Fibroblast of mammary gland (primary cell): ENCODE data around the gene PPP6R3.
A peak's percentile ranks its signal among the peaks of the same experiment; 100 is the strongest.

ENCODE experiments used
- DNase-seq: peaks from one replicate; pipeline ENCODE4 v3.0.0-alpha.2; 2010; ENCODE audit warnings: low read depth
- H3K4me3 ChIP-seq: 2 replicates; pipeline ENCODE4 v1.5.1; 2011; ENCODE audit warnings: low read depth, mild to moderate bottlenecking, low read length, moderate library complexity; ENCODE audit not compliant: control insufficient read depth
- TF ChIP-seq, protein P1 (sequence below): conservative IDR thresholded peaks from 2 replicates; pipeline ENCODE4 v1.5.1; 2011; ENCODE audit warnings: low read depth, low read length, inconsistent platforms; ENCODE audit not compliant: control insufficient read depth, insufficient read depth

PPP6R3 gene

DNA sequence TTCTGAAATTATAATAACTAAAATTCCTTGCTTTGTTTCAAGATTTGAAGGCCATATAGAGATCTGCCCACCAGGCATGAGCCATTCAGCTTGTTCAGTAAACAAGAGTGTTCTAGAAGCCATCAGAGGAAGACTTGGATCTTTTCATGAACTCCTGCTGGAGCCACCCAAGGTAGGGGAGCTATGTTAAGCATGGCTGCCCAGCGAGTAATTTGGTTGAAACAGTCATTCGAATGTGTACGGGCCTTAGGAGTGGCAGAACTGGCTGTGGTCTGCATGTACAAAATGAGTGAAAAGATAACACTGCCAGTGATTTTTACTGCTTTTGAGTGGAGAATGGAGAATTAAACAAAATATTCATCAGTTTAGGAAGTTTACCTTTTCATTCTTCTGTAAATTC lies 103.7 kb downstream of the PPP6R3 start:
- TF ChIP-seq, protein P1, sequence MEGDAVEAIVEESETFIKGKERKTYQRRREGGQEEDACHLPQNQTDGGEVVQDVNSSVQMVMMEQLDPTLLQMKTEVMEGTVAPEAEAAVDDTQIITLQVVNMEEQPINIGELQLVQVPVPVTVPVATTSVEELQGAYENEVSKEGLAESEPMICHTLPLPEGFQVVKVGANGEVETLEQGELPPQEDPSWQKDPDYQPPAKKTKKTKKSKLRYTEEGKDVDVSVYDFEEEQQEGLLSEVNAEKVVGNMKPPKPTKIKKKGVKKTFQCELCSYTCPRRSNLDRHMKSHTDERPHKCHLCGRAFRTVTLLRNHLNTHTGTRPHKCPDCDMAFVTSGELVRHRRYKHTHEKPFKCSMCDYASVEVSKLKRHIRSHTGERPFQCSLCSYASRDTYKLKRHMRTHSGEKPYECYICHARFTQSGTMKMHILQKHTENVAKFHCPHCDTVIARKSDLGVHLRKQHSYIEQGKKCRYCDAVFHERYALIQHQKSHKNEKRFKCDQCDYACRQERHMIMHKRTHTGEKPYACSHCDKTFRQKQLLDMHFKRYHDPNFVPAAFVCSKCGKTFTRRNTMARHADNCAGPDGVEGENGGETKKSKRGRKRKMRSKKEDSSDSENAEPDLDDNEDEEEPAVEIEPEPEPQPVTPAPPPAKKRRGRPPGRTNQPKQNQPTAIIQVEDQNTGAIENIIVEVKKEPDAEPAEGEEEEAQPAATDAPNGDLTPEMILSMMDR, result no peak
- DNase-seq, result no peak

GRCh38 chr11:68565768-68566167 lies 105.2 kb downstream of the PPP6R3 start:
- TF ChIP-seq, protein P1, result no peak
- DNase-seq, result no peak
- H3K4me3 ChIP-seq, result no peak overlapping the region

More for the DNA sequence above, 103.7 kb downstream of the PPP6R3 start:
- no peak overlapping the region for H3K4me3 ChIP-seq

- TF ChIP-seq, protein P1, result no peak
Observed at GRCh38 chr11:68567553-68567952, 107.0 kb downstream of the PPP6R3 start.

DNA sequence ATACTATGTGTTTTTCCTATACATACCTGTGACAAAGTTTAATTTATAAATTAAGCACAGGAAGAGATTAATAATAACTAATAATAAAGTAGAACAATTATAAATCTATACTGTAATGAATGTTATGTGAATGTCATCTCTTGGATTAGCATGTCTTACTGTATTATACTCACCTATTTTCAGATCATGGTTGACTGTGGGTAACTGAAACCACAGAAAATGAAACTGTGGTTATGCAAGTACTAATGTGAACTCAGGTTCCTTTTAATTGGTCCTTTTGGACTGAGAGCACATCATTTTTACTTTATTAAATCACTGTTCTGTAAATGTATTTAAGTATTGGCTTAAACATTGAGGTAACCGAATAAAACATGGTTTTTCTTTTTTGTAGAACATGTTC lies 108.8 kb downstream of the PPP6R3 start:
- no peak for DNase-seq
- TF ChIP-seq, protein P1, result no peak

More at GRCh38 chr11:68567553-68567952, 107.0 kb downstream of the PPP6R3 start:
- no peak for DNase-seq
- H3K4me3 ChIP-seq, result no peak overlapping the region

GRCh38 chr11:68570691-68571090 lies 110.1 kb downstream of the PPP6R3 start:
- no peak for DNase-seq
- H3K4me3 ChIP-seq, result no peak overlapping the region
- TF ChIP-seq, protein P1, result no peak

More for the DNA sequence above, 108.8 kb downstream of the PPP6R3 start:
- no peak overlapping the region for H3K4me3 ChIP-seq

GRCh38 chr11:68574308-68574707 lies 113.8 kb downstream of the PPP6R3 start:
- TF ChIP-seq, protein P1, result no peak
- H3K4me3 ChIP-seq, result no peak overlapping the region

More at GRCh38 chr11:68574308-68574707, 113.8 kb downstream of the PPP6R3 start:
- DNase-seq, result peak; percentile 49
